GM23338 (cell line): ENCODE data around the gene EIF3F. TPM values are rescaled to one million over a fixed set of nuclear protein-coding genes. Genes with fewer than 3 reads are reported as not detected.

Experiments used
- polyA plus RNA-seq: library from polyadenylated mRNA; unstranded; fragments of >200 nt; fragmentation: Nextera tagmentation; extraction: Ambion mirVana; gene quantifications from 2 replicates; pipeline ENCODE4 v1.2.1, GENCODE V29; 2016
- small RNA-seq: library from RNA; depleted of rRNA; stranded (forward); fragments of <200 nt; gene quantifications from one replicate; pipeline ENCODE3, GENCODE V24; 2014; ENCODE audit warnings: low replicate concordance
- total RNA-seq: library from RNA; depleted of rRNA; stranded (reverse); fragments of >200 nt; shearing (Covaris generic); gene quantifications from 2 replicates; pipeline ENCODE4 v1.2.3, GENCODE V29; 2014; rRNA removed

Gene EIF3F
- total and polyA plus RNA-seq, 2 experiments from 2014 or later: 237 to 555 TPM

Small RNA genes within 50 kb of the gene (small RNA-seq; reads per million reads assigned to genes)
- not detected for gene COX6CP5

Other genes with a start within 250 kb of the EIF3F start
- 1.3 and 1.5 TPM in 2 replicates for gene OR5P2, start 190.4 kb upstream of the EIF3F start, total RNA-seq
- gene OR5P2, start 190.4 kb upstream of the EIF3F start, polyA plus RNA-seq: not detected in 2 replicates
- 0.58 and 3.5 TPM in 2 replicates for gene OR5P3, start 156.5 kb upstream of the EIF3F start, total RNA-seq
- not detected in 2 replicates for gene OR5P3, start 156.5 kb upstream of the EIF3F start, polyA plus RNA-seq
- not detected in 2 replicates for gene OR10A6, start 56.1 kb upstream of the EIF3F start, total RNA-seq
- 0.09 and 0.23 TPM in 2 replicates for gene OR10A6, start 56.1 kb upstream of the EIF3F start, polyA plus RNA-seq
- 0.14 TPM in 1 of 2 replicates, not detected in the other for gene OR10A3, start 45.6 kb upstream of the EIF3F start, total RNA-seq
- 0.28 and 0.52 TPM in 2 replicates for gene OR10A3, start 45.6 kb upstream of the EIF3F start, polyA plus RNA-seq
- 2.7 and 4.3 TPM in 2 replicates for gene NLRP10, start 21.9 kb upstream of the EIF3F start, total RNA-seq
- 0.56 and 1.1 TPM in 2 replicates for gene NLRP10, start 21.9 kb upstream of the EIF3F start, polyA plus RNA-seq
- gene TUB, start 93.9 kb downstream of the EIF3F start, total RNA-seq: 23.7 and 30.4 TPM in 2 replicates
- 5.0 and 5.5 TPM in 2 replicates for gene TUB, start 93.9 kb downstream of the EIF3F start, polyA plus RNA-seq
- gene RIC3, start 181.7 kb downstream of the EIF3F start, total RNA-seq: 17.8 and 27.4 TPM in 2 replicates
- gene RIC3, start 181.7 kb downstream of the EIF3F start, polyA plus RNA-seq: 21.1 and 21.3 TPM in 2 replicates